Measurements from ENCODE around the gene TUBB2B.

DNA sequence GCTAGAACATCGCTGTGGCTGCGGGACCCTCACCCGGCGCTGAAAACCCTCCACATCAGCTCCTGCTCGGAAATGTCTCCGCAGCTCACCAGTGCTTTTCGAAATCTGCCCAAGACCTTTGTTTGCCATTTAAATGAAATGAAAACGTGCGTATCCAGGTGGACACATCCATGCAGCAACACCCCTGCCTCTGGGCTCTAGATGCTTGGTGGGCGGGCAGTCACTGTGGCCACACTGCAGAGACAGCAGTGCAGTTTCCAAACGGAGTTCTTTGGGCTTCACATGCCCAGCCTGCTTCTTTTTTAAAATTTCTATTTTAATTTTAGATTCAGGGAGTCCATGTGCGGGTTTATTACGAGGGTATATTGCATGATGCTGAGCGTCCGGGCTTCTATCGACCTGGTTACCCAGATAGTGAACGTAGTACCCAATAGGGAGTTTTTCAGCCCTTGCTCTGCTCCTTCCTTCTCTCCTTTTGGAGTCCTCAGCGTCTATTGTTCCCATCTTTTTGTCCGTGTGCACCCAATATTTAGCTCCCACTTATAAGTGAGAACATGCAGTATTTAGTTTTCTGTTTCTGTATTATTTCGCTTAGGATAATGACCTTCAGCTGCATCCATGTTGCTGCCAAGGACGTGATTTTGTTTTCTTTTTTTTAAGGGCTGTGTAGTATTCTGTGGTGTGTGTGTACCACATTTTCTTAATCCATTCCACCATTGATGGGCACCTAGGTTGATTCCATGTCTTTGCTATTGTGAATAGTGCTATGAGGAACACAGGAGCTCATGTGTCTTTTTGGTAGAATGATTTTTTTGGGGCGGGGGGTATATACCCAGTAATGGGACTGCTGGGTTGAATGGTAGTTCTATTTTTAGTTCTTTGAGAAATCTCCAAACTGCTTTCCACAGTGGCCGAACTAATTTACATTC, 4.8 kb upstream of the TUBB2B start:
- TF ChIP-seq POLR2A (IDR thresholded peaks at IDR 0.05) (no peak), POLR2AphosphoS5 (IDR thresholded peaks at IDR 0.05) (no peak), EP300 (IDR thresholded peaks at IDR 0.05) (no peak)
- TF ChIP-seq, protein P1, sequence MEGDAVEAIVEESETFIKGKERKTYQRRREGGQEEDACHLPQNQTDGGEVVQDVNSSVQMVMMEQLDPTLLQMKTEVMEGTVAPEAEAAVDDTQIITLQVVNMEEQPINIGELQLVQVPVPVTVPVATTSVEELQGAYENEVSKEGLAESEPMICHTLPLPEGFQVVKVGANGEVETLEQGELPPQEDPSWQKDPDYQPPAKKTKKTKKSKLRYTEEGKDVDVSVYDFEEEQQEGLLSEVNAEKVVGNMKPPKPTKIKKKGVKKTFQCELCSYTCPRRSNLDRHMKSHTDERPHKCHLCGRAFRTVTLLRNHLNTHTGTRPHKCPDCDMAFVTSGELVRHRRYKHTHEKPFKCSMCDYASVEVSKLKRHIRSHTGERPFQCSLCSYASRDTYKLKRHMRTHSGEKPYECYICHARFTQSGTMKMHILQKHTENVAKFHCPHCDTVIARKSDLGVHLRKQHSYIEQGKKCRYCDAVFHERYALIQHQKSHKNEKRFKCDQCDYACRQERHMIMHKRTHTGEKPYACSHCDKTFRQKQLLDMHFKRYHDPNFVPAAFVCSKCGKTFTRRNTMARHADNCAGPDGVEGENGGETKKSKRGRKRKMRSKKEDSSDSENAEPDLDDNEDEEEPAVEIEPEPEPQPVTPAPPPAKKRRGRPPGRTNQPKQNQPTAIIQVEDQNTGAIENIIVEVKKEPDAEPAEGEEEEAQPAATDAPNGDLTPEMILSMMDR (IDR thresholded peaks at IDR 0.05) = no peak

Measured in upper lobe of left lung (tissue), 4 donors.